Mesenchymal stem cell (in vitro differentiated cells and primary cell): ENCODE measurements around the gene TTC8.

Experiments used
- DNase-seq: peaks from one replicate; pipeline ENCODE4 v3.0.0-alpha.2; 2013
- H2AFZ ChIP-seq: one replicate; pipeline ENCODE4 v1.6.1; 2013; ENCODE audit warnings: low read depth, mild to moderate bottlenecking, control low read depth, inconsistent platforms, low read length, moderate library complexity
- H2AK5ac ChIP-seq: 2 replicates; pipeline ENCODE4 v1.6.1; 2013; ENCODE audit warnings: low read length, moderate library complexity, mild to moderate bottlenecking, inconsistent platforms; ENCODE audit not compliant: severe bottlenecking
- H2BK120ac ChIP-seq: one replicate; pipeline ENCODE4 v1.6.1; 2013; ENCODE audit warnings: low read depth, mild to moderate bottlenecking, inconsistent platforms, low read length, moderate library complexity
- H2BK12ac ChIP-seq, 2 experiments: one replicate each; pipeline ENCODE4 v1.6.1; 2013; ENCODE audit warnings: inconsistent platforms in 2 of 2, low read length in 2 of 2, mild to moderate bottlenecking in 2 of 2, moderate library complexity in 2 of 2, control low read depth in 1 of 2
- H2BK15ac ChIP-seq: one replicate; pipeline ENCODE4 v1.6.1; 2013; ENCODE audit warnings: mild to moderate bottlenecking, low read depth, inconsistent platforms; ENCODE audit not compliant: poor library complexity, severe bottlenecking
- H2BK5ac ChIP-seq: 2 replicates; pipeline ENCODE4 v1.6.1; 2013; ENCODE audit warnings: low read depth, mild to moderate bottlenecking, low read length, control low read depth, inconsistent platforms; ENCODE audit not compliant: poor library complexity, severe bottlenecking
- H3K14ac ChIP-seq, 2 experiments: one replicate each; pipeline ENCODE4 v1.6.1; 2013; ENCODE audit warnings: inconsistent platforms in 2 of 2, low read length in 2 of 2, control low read depth in 1 of 2, mild to moderate bottlenecking in 1 of 2, moderate library complexity in 1 of 2
- H3K18ac ChIP-seq, 2 experiments: one replicate each; pipeline ENCODE4 v1.6.1; 2013; ENCODE audit warnings: inconsistent platforms in 2 of 2, low read length in 2 of 2, control low read depth in 1 of 2, low read depth in 1 of 2, mild to moderate bottlenecking in 1 of 2
- H3K23ac ChIP-seq, 2 experiments: one replicate each; pipeline ENCODE4 v1.6.1; 2013; ENCODE audit warnings: inconsistent platforms in 2 of 2, low read length in 2 of 2, mild to moderate bottlenecking in 2 of 2, moderate library complexity in 2 of 2, control low read depth in 1 of 2
- H3K27ac ChIP-seq: 2 replicates; pipeline ENCODE4 v1.5.1; 2013; ENCODE audit warnings: mild to moderate bottlenecking, moderate library complexity, low read length, control low read depth, inconsistent platforms; ENCODE audit not compliant: poor library complexity, severe bottlenecking
- H3K27me3 ChIP-seq, 2 experiments: 2 replicates each; pipeline versions ENCODE4 v1.6.1 to v1.7.0; 2013; ENCODE audit warnings: low read length in 2 of 2, mild to moderate bottlenecking in 2 of 2, moderate library complexity in 2 of 2, control low read depth in 1 of 2, inconsistent platforms in 1 of 2; ENCODE audit not compliant: control insufficient read depth in 1 of 2, insufficient read depth in 1 of 2
- H3K36me3 ChIP-seq, 2 experiments: 2 replicates each; pipeline versions ENCODE4 v1.6.1 to v1.7.0; 2013; ENCODE audit warnings: low read length in 2 of 2, control low read depth in 1 of 2, inconsistent platforms in 1 of 2, low read depth in 1 of 2, mild to moderate bottlenecking in 1 of 2; ENCODE audit not compliant: insufficient read depth in 2 of 2, control insufficient read depth in 1 of 2
- H3K4ac ChIP-seq, 2 experiments: one replicate each; pipeline ENCODE4 v1.6.1; 2013; ENCODE audit warnings: inconsistent platforms in 2 of 2, low read length in 2 of 2, mild to moderate bottlenecking in 2 of 2, moderate library complexity in 2 of 2, control low read depth in 1 of 2, low read depth in 1 of 2
- H3K4me1 ChIP-seq: 2 replicates; pipeline ENCODE4 v1.6.1; 2013; ENCODE audit warnings: low read depth, low read length, control low read depth; ENCODE audit not compliant: control insufficient read depth, insufficient read depth
- H3K4me2 ChIP-seq: 2 replicates; pipeline ENCODE4 v1.6.1; 2013; ENCODE audit warnings: low read length, mild to moderate bottlenecking, inconsistent platforms; ENCODE audit not compliant: poor library complexity, severe bottlenecking
- H3K4me3 ChIP-seq, 2 experiments: 2 replicates each; pipeline versions ENCODE4 v1.5.1 to v1.7.0; 2013; ENCODE audit warnings: low read length in 2 of 2, mild to moderate bottlenecking in 2 of 2, control low read depth in 1 of 2, low read depth in 1 of 2; ENCODE audit not compliant: insufficient read depth in 1 of 2
- H3K79me1 ChIP-seq: replicated peaks from 2 replicates; pipeline ENCODE4 v1.6.1; 2013; ENCODE audit warnings: mild to moderate bottlenecking, control low read depth, low read length, inconsistent platforms; ENCODE audit not compliant: poor library complexity, severe bottlenecking
- H3K9ac ChIP-seq: 2 replicates; pipeline ENCODE4 v1.7.0; 2013; ENCODE audit warnings: mild to moderate bottlenecking, low read length, moderate library complexity
- H3K9me3 ChIP-seq: 2 replicates; pipeline ENCODE4 v1.7.0; 2013; ENCODE audit warnings: mild to moderate bottlenecking, low read length; ENCODE audit not compliant: control insufficient read depth
- H4K8ac ChIP-seq: one replicate; pipeline ENCODE4 v1.6.1; 2013; ENCODE audit warnings: inconsistent platforms, mild to moderate bottlenecking, low read length, moderate library complexity
- H4K91ac ChIP-seq: one replicate; pipeline ENCODE4 v1.6.1; 2013; ENCODE audit warnings: mild to moderate bottlenecking, low read length, inconsistent platforms
- WGBS: methylation state at CpG from one replicate; pipeline ENCODE4 v1.1.7; 2013; ENCODE audit warnings: mixed read lengths; 5-methylcytosine and 5-hydroxymethylcytosine counted together

TTC8 gene

GRCh38 chr14:88871429-88871828 is 47.0 kb downstream of the TTC8 start:
- no peak overlapping the region for H3K14ac ChIP-seq
- no peak overlapping the region for H2BK120ac ChIP-seq
- H3K4me2 ChIP-seq = no peak overlapping the region
- no peak overlapping the region for H3K18ac ChIP-seq
- no peak for DNase-seq
- no peak overlapping the region for H4K8ac ChIP-seq
- no peaks in the 10 kb centered on the region for H3K27me3 ChIP-seq
- peaks cover 15 to 75% of the 10 kb centered on the region in 2 experiments for H3K36me3 ChIP-seq
- H3K9ac ChIP-seq = no peak overlapping the region
- no peak overlapping the region for H3K23ac ChIP-seq
- no peaks in the 10 kb centered on the region for H3K4me1 ChIP-seq
- H2AK5ac ChIP-seq = no peak overlapping the region
- H3K27ac ChIP-seq = no peak overlapping the region
- H2AFZ ChIP-seq = no peak overlapping the region
- no peak overlapping the region for H3K4ac ChIP-seq
- H3K79me1 ChIP-seq = peaks cover 2% of the 10 kb centered on the region
- H2BK5ac ChIP-seq = no peak overlapping the region
- H3K9me3 ChIP-seq = no peaks in the 10 kb centered on the region
- H2BK15ac ChIP-seq = no peak overlapping the region
- no peak overlapping the region for H4K91ac ChIP-seq
- H2BK12ac ChIP-seq = no peak overlapping the region
- WGBS = 95% methylated on average over 3 of the region's 3 CpGs
- H3K4me3 ChIP-seq = no peak overlapping the region

- no peak overlapping the region for H3K4me3 ChIP-seq
- no peak overlapping the region for H3K9ac ChIP-seq
- H3K23ac ChIP-seq = no peak overlapping the region
- H3K18ac ChIP-seq = no peak overlapping the region
- H3K27me3 ChIP-seq = no peaks in the 10 kb centered on the region
- no peak overlapping the region for H3K14ac ChIP-seq
- WGBS = 74% methylated on average over 3 of the region's 3 CpGs
- H2AK5ac ChIP-seq = no peak overlapping the region
- peaks cover 15 to 85% of the 10 kb centered on the region in 2 experiments for H3K36me3 ChIP-seq
- no peak overlapping the region for H2BK5ac ChIP-seq
- H3K27ac ChIP-seq = no peak overlapping the region
- H4K91ac ChIP-seq = no peak overlapping the region
- no peak overlapping the region for H2BK120ac ChIP-seq
- H3K4ac ChIP-seq = no peak overlapping the region
- H2BK12ac ChIP-seq = no peak overlapping the region
- no peak for DNase-seq
- no peaks in the 10 kb centered on the region for H3K79me1 ChIP-seq
- H2AFZ ChIP-seq = no peak overlapping the region
- H3K4me1 ChIP-seq = no peaks in the 10 kb centered on the region
- H2BK15ac ChIP-seq = no peak overlapping the region
- H4K8ac ChIP-seq = no peak overlapping the region
- H3K9me3 ChIP-seq = no peaks in the 10 kb centered on the region
- H3K4me2 ChIP-seq = no peak overlapping the region
These were observed 48.5 kb downstream of the TTC8 start for GRCh38 chr14:88872976-88873375.

GRCh38 chr14:88877192-88877591 is 52.7 kb downstream of the TTC8 start:
- DNase-seq = no peak
- no peak overlapping the region for H2BK5ac ChIP-seq

GRCh38 chr14:88879022-88879421 is 54.6 kb downstream of the TTC8 start:
- Histone ChIP-seq H2AFZ (no peak overlapping the region), H3K4ac (no peak overlapping the region), H2BK12ac (no peak overlapping the region), H2AK5ac (no peak overlapping the region), H3K9ac (no peak overlapping the region), H3K36me3 (peaks cover 0 to 78% of the 10 kb centered on the region in 2 experiments), H3K27me3 (no peaks in the 10 kb centered on the region), H3K23ac (no peak overlapping the region), H3K79me1 (no peaks in the 10 kb centered on the region), H3K4me1 (no peaks in the 10 kb centered on the region), H2BK15ac (no peak overlapping the region), H3K4me2 (no peak overlapping the region), H3K18ac (no peak overlapping the region), H4K8ac (no peak overlapping the region), H3K4me3 (peak overlapping the region in 1 of 2 experiments; percentile 13), H3K9me3 (peaks cover 46% of the 10 kb centered on the region), H2BK5ac (no peak overlapping the region), H4K91ac (no peak overlapping the region), H3K14ac (no peak overlapping the region), H3K27ac (no peak overlapping the region), H2BK120ac (no peak overlapping the region)
- DNase-seq = peak; percentile 75
- 54% methylated on average over 4 of the region's 4 CpGs for WGBS

More at GRCh38 chr14:88877192-88877591, 52.7 kb downstream of the TTC8 start:
- Histone ChIP-seq H3K27me3 (no peaks in the 10 kb centered on the region), H3K36me3 (peaks cover 9 to 92% of the 10 kb centered on the region in 2 experiments), H3K9me3 (peaks cover 32% of the 10 kb centered on the region), H2AK5ac (no peak overlapping the region), H3K27ac (no peak overlapping the region), H4K8ac (no peak overlapping the region), H2BK15ac (no peak overlapping the region), H2BK120ac (no peak overlapping the region), H3K18ac (no peak overlapping the region), H3K4me2 (no peak overlapping the region), H3K23ac (no peak overlapping the region), H2BK12ac (no peak overlapping the region), H2AFZ (no peak overlapping the region), H3K4ac (no peak overlapping the region), H3K79me1 (no peaks in the 10 kb centered on the region), H3K4me3 (no peak overlapping the region), H3K14ac (no peak overlapping the region), H3K9ac (no peak overlapping the region), H3K4me1 (no peaks in the 10 kb centered on the region), H4K91ac (no peak overlapping the region)
- WGBS = 100% methylated on average over 1 of the region's 2 CpGs
